Osteocyte (in vitro differentiated cells): Measurements from ENCODE around the gene DNAJC11. TPM values are rescaled to one million over a fixed set of nuclear protein-coding genes. Genes with fewer than 3 reads are reported as not detected.

Experiments
- DNase-seq: peaks from one replicate; pipeline ENCODE4 v3.0.0; 2021; ENCODE audit warnings: mixed read lengths; ENCODE audit not compliant: unreplicated experiment; ENCODE audit errors: extremely low spot score
- H3K27ac Mint-ChIP-seq: one replicate; pipeline ENCODE4 v1.8.0; 2021; ENCODE audit warnings: mild to moderate bottlenecking, mixed read lengths; ENCODE audit not compliant: unreplicated experiment
- H3K27me3 Mint-ChIP-seq: one replicate; pipeline ENCODE4 v1.8.0; 2021; ENCODE audit warnings: mixed read lengths; ENCODE audit not compliant: unreplicated experiment
- H3K36me3 Mint-ChIP-seq: one replicate; pipeline ENCODE4 v1.8.0; 2021; ENCODE audit warnings: mixed read lengths; ENCODE audit not compliant: unreplicated experiment
- H3K4me1 Mint-ChIP-seq: one replicate; pipeline ENCODE4 v1.8.0; 2021; ENCODE audit warnings: mixed read lengths; ENCODE audit not compliant: unreplicated experiment
- H3K4me3 Mint-ChIP-seq: one replicate; pipeline ENCODE4 v1.8.0; 2021; ENCODE audit warnings: mild to moderate bottlenecking, moderate library complexity, mixed read lengths; ENCODE audit not compliant: unreplicated experiment
- H3K9me3 Mint-ChIP-seq: one replicate; pipeline ENCODE4 v1.8.0; 2021; ENCODE audit warnings: mixed read lengths; ENCODE audit not compliant: unreplicated experiment
- CTCF ChIP-seq: fragments of 200-600 bp; sonication (generic); IDR thresholded peaks from 2 replicates; pipeline ENCODE4 v1.5.0; 2021; ENCODE audit warnings: antibody characterized with exemption, mild to moderate bottlenecking, moderate library complexity
- total RNA-seq: library from RNA; stranded (reverse); gene quantifications from 2 replicates; pipeline ENCODE4 v1.2.1, GENCODE V29; 2021

DNAJC11 gene
- total RNA-seq, 1 donor from 2014 or later = 52.9 TPM

GRCh38 chr1:6586404-6586816 is 115.2 kb downstream of the DNAJC11 start:
- Mint-ChIP-seq H3K4me3 (no peak overlapping the region), H3K27ac (no peak overlapping the region), H3K27me3 (no peaks in the 10 kb centered on the region), H3K4me1 (peaks cover 9% of the 10 kb centered on the region), H3K9me3 (no peaks in the 10 kb centered on the region), H3K36me3 (peaks cover 13% of the 10 kb centered on the region)
- no peak for DNase-seq
- no peak for TF ChIP-seq CTCF

DNA sequence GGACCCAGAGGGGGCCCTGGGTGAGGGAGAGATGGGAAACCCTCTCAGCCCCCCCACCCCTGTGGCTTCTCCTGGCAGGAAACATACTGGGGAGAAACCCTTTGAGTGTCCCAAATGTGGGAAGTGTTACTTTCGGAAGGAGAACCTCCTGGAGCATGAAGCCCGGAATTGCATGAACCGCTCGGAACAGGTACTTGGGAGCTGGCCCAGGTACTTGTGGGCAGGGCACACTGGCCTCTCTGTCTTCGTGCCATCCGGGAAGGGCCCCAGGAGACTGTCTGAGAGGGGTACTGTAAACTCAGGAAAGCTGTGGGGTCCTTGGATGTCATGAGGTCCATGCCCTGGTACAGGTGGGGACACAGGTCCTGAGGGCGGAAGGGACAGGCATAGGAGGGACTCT is 115.8 kb downstream of the DNAJC11 start:
- peaks cover 14% of the 10 kb centered on the region for H3K4me1 Mint-ChIP-seq
- no peak for DNase-seq
- H3K36me3 Mint-ChIP-seq = peaks cover 13% of the 10 kb centered on the region
- no peak for TF ChIP-seq CTCF
- H3K27ac Mint-ChIP-seq = no peak overlapping the region
- no peak overlapping the region for H3K4me3 Mint-ChIP-seq
- H3K27me3 Mint-ChIP-seq = no peaks in the 10 kb centered on the region
- no peaks in the 10 kb centered on the region for H3K9me3 Mint-ChIP-seq

GRCh38 chr1:6585081-6585722 is 116.4 kb downstream of the DNAJC11 start:
- Mint-ChIP-seq H3K36me3 (peaks cover 8% of the 10 kb centered on the region), H3K4me3 (no peak overlapping the region), H3K27ac (no peak overlapping the region), H3K27me3 (no peaks in the 10 kb centered on the region), H3K9me3 (no peaks in the 10 kb centered on the region), H3K4me1 (peaks cover 20% of the 10 kb centered on the region)
- no peak for TF ChIP-seq CTCF
- DNase-seq = no peak

Other genes with a start within 250 kb of the DNAJC11 start
- gene TNFRSF25, start 235.6 kb downstream of the DNAJC11 start, total RNA-seq = 26.4 and 27.9 TPM in 2 replicates
- 33.0 and 34.9 TPM in 2 replicates for gene PLEKHG5, start 210.1 kb downstream of the DNAJC11 start, total RNA-seq
- gene NOL9, start 147.3 kb downstream of the DNAJC11 start, total RNA-seq = 33.5 and 36.3 TPM in 2 replicates
- not detected in 2 replicates for gene TAS1R1, start 146.5 kb downstream of the DNAJC11 start, total RNA-seq
- 28.8 and 29.1 TPM in 2 replicates for gene ZBTB48, start 121.8 kb downstream of the DNAJC11 start, total RNA-seq
- 27.3 and 27.5 TPM in 2 replicates for gene KLHL21, start 98.9 kb downstream of the DNAJC11 start, total RNA-seq
- gene PHF13, start 88.1 kb downstream of the DNAJC11 start, total RNA-seq = 24.0 and 28.9 TPM in 2 replicates
- gene THAP3, start 76.9 kb downstream of the DNAJC11 start, total RNA-seq = 16.5 and 18.7 TPM in 2 replicates
- gene CAMTA1, start 83.6 kb upstream of the DNAJC11 start, total RNA-seq = 68.1 and 81.6 TPM in 2 replicates